ENCODE data around the gene PAAF1.

- TF ChIP-seq POLR2AphosphoS5 (IDR thresholded peaks at IDR 0.05) (no peak), CTCF (IDR thresholded peaks at IDR 0.05) (no peak), POLR2A (IDR thresholded peaks at IDR 0.05) (no peak), EP300 (IDR thresholded peaks at IDR 0.05; ENCODE audit: low read depth) (no peak)
Observed at GRCh38 chr11:73929388-73929787, 52.6 kb downstream of the PAAF1 start.

All from transverse colon (tissue), 4 donors.